Measurements from ENCODE around the gene SCN2A.
"Not testable (repeated sequence)": the region's sequence is repeated elsewhere in the genome, so short reads cannot be mapped to it uniquely, and the experiment has no call there.

DNA sequence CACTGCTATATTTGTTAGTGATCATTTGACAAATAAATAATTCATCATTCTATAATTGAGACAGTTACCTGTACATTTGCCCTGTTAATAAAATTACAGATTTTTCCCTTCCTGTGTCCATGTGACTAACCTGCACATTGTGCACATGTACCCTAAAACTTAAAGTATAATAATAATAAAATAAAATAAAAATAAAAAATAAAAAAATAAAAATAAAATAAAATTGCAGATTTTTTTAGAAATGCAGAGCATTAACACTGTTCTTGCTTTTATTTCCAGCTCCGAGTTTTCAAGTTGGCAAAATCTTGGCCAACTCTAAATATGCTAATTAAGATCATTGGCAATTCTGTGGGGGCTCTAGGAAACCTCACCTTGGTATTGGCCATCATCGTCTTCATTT, 105.1 kb downstream of the SCN2A start:
- TF ChIP-seq, protein P1, sequence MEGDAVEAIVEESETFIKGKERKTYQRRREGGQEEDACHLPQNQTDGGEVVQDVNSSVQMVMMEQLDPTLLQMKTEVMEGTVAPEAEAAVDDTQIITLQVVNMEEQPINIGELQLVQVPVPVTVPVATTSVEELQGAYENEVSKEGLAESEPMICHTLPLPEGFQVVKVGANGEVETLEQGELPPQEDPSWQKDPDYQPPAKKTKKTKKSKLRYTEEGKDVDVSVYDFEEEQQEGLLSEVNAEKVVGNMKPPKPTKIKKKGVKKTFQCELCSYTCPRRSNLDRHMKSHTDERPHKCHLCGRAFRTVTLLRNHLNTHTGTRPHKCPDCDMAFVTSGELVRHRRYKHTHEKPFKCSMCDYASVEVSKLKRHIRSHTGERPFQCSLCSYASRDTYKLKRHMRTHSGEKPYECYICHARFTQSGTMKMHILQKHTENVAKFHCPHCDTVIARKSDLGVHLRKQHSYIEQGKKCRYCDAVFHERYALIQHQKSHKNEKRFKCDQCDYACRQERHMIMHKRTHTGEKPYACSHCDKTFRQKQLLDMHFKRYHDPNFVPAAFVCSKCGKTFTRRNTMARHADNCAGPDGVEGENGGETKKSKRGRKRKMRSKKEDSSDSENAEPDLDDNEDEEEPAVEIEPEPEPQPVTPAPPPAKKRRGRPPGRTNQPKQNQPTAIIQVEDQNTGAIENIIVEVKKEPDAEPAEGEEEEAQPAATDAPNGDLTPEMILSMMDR (conservative IDR thresholded peaks at IDR 0.05 in 1 of 2, IDR thresholded peaks at IDR 0.05 in 1 of 2; ENCODE audit: extremely low read depth in 1 of 2, insufficient read depth in 1 of 2, low read depth in 1 of 2, low read length in 2 of 2): not testable (repeated sequence)
- TF ChIP-seq EZH2 (IDR thresholded peaks at IDR 0.05; ENCODE audit: borderline replicate concordance, low read length): not testable (repeated sequence)
